ENCODE data around the gene TM4SF4.
A peak's percentile ranks its signal among the peaks of the same experiment; 100 is the strongest.

Gene TM4SF4

DNA sequence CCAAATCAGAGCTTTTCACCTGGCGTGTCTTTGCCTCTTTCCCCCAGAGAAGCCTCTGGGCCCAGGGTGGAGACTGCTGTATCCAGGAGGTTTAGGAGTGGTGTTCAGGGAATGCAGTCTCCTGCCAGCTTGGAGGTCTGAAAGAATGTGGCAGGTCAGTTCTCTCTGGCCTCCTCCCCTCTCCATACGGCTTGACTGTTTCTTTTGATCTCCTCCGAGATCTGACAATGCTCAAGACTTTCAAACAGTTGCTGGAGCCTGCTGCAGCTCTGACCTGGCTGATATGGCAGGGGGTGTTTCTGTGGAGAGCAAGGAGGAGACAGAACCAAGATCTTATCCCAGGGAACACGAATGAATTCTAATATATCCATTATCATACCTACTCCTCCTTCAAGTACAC is 24.7 kb upstream of the TM4SF4 start:
- Histone ChIP-seq H2AFZ (ENCODE audit: low read depth) (peak overlapping the region; percentile 13; the same call in 1 of the 2 replicates), H3K79me2 (ENCODE audit: insufficient read depth, low read depth) (no peaks in the 10 kb centered on the region), H3K4me1 (ENCODE audit: low read depth, poor library complexity, severe bottlenecking) (peaks cover 7% of the 10 kb centered on the region), H3K27me3 (ENCODE audit: insufficient read depth, low read depth) (no peaks in the 10 kb centered on the region), H3K36me3 (ENCODE audit: insufficient read depth) (no peaks in the 10 kb centered on the region), H4K20me1 (ENCODE audit: insufficient read depth) (no peaks in the 10 kb centered on the region), H3K4me3 (IDR thresholded peaks at IDR 0.05; ENCODE audit: insufficient read depth, low read depth, low read length) (no peak overlapping the region), H3K4me2 (no peak overlapping the region), H3K9ac (no peak overlapping the region), H3K27ac (no peak overlapping the region)
- TF ChIP-seq, protein P1, sequence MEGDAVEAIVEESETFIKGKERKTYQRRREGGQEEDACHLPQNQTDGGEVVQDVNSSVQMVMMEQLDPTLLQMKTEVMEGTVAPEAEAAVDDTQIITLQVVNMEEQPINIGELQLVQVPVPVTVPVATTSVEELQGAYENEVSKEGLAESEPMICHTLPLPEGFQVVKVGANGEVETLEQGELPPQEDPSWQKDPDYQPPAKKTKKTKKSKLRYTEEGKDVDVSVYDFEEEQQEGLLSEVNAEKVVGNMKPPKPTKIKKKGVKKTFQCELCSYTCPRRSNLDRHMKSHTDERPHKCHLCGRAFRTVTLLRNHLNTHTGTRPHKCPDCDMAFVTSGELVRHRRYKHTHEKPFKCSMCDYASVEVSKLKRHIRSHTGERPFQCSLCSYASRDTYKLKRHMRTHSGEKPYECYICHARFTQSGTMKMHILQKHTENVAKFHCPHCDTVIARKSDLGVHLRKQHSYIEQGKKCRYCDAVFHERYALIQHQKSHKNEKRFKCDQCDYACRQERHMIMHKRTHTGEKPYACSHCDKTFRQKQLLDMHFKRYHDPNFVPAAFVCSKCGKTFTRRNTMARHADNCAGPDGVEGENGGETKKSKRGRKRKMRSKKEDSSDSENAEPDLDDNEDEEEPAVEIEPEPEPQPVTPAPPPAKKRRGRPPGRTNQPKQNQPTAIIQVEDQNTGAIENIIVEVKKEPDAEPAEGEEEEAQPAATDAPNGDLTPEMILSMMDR (conservative IDR thresholded peaks at IDR 0.05; ENCODE audit: low read depth, low read length), result no peak

DNA sequence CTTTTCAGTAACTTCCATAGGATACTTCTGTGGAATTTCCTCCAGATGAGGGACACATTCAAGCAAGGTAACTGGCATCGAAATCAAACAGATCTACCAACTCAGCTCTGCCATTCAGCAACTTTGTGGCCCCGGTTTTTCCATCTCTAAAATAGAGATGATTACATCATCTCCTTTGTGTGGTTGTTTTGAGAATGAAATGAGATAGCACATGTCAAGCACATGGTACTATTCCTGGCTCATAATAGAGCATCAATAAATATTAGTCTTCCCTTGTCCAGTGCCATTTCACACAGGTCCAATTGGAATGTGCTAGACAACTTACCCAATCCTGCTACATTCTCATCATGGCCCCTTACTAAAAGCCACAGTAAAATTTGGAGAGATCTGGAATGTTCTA is 24.2 kb upstream of the TM4SF4 start:
- Histone ChIP-seq H3K4me1 (ENCODE audit: low read depth, poor library complexity, severe bottlenecking) (peaks cover 7% of the 10 kb centered on the region), H3K9ac (no peak overlapping the region), H3K79me2 (ENCODE audit: insufficient read depth, low read depth) (no peaks in the 10 kb centered on the region), H3K4me2 (no peak overlapping the region), H3K36me3 (ENCODE audit: insufficient read depth) (no peaks in the 10 kb centered on the region), H4K20me1 (ENCODE audit: insufficient read depth) (no peaks in the 10 kb centered on the region), H3K27ac (no peak overlapping the region), H3K4me3 (IDR thresholded peaks at IDR 0.05; ENCODE audit: insufficient read depth, low read depth, low read length) (no peak overlapping the region), H2AFZ (ENCODE audit: low read depth) (peak overlapping the region; percentile 13; the same call in 1 of the 2 replicates), H3K27me3 (ENCODE audit: insufficient read depth, low read depth) (no peaks in the 10 kb centered on the region)
- TF ChIP-seq, protein P1 (conservative IDR thresholded peaks at IDR 0.05; ENCODE audit: low read depth, low read length), result no peak

GRCh38 chr3:149452036-149452435 is 22.5 kb upstream of the TM4SF4 start:
- no peak overlapping the region for H3K4me3 ChIP-seq (IDR thresholded peaks at IDR 0.05; ENCODE audit: insufficient read depth, low read depth, low read length)
- H3K27ac ChIP-seq, result no peak overlapping the region
- no peak overlapping the region for H3K9ac ChIP-seq
- H3K27me3 ChIP-seq (ENCODE audit: insufficient read depth, low read depth), result no peaks in the 10 kb centered on the region
- H3K4me1 ChIP-seq (ENCODE audit: low read depth, poor library complexity, severe bottlenecking), result peaks cover 7% of the 10 kb centered on the region
- H3K4me2 ChIP-seq, result no peak overlapping the region
- no peaks in the 10 kb centered on the region for H3K36me3 ChIP-seq (ENCODE audit: insufficient read depth)
- no peak overlapping the region for H2AFZ ChIP-seq (ENCODE audit: low read depth)
- TF ChIP-seq, protein P1 (conservative IDR thresholded peaks at IDR 0.05; ENCODE audit: low read depth, low read length), result no peak
- H4K20me1 ChIP-seq (ENCODE audit: insufficient read depth), result no peaks in the 10 kb centered on the region
- H3K79me2 ChIP-seq (ENCODE audit: insufficient read depth, low read depth), result no peaks in the 10 kb centered on the region

DNA sequence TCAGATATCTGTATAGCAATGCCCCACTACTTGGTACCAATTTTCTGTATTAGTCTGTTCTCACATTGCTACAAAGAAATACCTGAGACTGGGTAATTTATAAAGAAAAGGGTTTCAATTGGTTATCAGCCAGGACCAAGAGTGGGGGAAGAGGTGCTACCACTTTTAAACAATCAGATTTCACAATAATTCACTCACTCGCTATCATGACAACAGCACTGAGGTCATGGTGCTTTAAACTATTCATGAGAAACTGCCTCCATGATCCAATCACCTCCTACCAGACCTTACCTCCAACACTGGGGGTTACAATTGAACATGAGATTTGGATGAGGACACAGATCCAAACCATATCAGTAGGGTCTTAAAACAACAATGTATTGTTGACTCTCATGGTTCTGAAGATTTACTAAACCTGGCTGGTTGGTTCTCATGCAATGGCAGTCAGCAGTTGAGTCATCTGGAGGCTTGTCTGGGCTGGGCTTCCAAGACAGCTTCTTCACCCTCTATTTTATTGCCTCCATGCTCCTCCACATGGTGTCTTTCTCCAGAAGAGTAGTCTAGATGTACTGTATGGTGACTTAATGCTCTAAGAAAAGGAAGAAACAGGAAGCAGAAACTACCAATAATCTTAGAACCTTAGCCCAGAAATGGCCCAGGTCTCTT is 21.2 kb upstream of the TM4SF4 start:
- TF ChIP-seq, protein P1 (conservative IDR thresholded peaks at IDR 0.05; ENCODE audit: low read depth, low read length), result no peak
- H3K4me2 ChIP-seq, result no peak overlapping the region
- no peak overlapping the region for H3K27ac ChIP-seq
- no peak overlapping the region for H3K4me3 ChIP-seq (IDR thresholded peaks at IDR 0.05; ENCODE audit: insufficient read depth, low read depth, low read length)
- no peaks in the 10 kb centered on the region for H4K20me1 ChIP-seq (ENCODE audit: insufficient read depth)
- no peaks in the 10 kb centered on the region for H3K79me2 ChIP-seq (ENCODE audit: insufficient read depth, low read depth)
- H2AFZ ChIP-seq (ENCODE audit: low read depth), result no peak overlapping the region
- H3K9ac ChIP-seq, result no peak overlapping the region
- H3K36me3 ChIP-seq (ENCODE audit: insufficient read depth), result no peaks in the 10 kb centered on the region
- peaks cover 7% of the 10 kb centered on the region for H3K4me1 ChIP-seq (ENCODE audit: low read depth, poor library complexity, severe bottlenecking)
- no peaks in the 10 kb centered on the region for H3K27me3 ChIP-seq (ENCODE audit: insufficient read depth, low read depth)

Data from KMS-11 (cell line).